T47D (cell line): ENCODE data around the gene RAB6B.

Source experiments
- DNase-seq, 2 experiments: peaks; one replicate each; pipeline versions ENCODE4 v3.0.0 to v3.0.0-alpha.2; 2011 to 2012; ENCODE audit warnings: low read depth in 1 of 2, low spot score in 1 of 2
- JUND ChIP-seq: IDR thresholded peaks from 2 replicates; pipeline ENCODE4 v1.6.1; 2012; ENCODE audit warnings: low read depth
- in situ Hi-C: cut with HindIII; loops from 2 replicates; pipeline ENCODE4 v1.10.0; 2016; ENCODE audit warnings: low sequenced_read_pairs, low pct_unique_long_range_greater_than_20kb

RAB6B gene

DNA sequence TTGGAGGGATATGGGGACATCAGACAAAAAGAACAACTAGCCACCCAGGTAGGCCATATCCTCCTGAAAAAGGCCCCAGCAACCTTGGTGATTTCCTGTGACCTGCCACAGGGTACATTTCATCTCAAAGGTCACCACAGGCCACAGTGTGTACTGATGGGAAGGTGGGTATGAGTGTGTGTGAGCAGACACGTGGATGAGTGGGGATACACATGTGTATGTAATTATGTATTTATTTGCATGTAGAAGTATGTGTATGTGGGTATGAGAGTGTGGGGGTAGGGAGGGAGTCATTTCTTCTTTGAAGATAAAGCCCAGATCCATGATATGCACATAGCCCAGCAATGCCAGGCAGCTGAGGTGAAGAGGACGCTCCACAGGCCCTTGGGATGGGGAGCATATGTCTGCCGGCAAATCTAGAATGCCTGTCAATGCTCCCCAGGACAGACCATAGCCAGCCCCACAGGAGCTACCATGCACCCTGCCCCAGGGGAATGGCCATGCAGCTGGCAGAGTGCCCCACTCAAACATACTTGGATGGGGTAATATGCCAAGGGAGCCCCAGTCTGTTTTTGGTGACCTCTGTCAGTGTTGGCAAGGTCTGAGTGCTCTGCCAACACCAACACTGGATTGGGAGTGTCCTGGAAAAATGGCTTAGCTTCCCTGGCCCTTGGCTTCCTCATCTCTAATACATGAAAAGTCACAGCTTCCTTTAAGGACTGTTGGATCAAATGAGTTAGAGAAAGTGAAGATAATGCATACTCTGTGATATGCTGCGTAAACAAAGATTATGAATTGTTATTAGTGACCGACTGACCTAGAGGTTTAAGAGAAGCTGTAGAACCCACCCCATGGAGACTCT lies 42.4 kb downstream of the RAB6B start:
- TF ChIP-seq JUND = no peak
- no peak for DNase-seq
- in situ Hi-C loops = no loop called here

DNA sequence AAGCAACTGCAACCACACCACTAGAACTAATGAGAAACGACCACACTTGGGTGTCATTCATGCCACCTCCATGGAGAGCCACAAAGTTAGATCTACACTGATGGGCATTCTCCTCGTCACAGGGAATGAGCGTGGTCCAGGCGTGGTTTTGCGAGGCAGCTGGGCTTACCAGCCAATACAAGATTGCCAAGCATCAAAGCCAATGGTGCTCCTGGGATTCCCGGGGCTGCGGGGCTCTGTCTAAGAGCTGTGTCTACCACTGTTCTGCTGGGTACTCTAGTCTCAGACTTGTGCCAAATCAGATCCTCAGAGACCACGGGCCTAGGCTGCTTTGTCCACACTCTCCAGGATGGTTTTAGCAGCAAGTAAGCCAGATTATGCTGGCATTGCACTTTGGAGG lies 43.8 kb downstream of the RAB6B start:
- no peak for TF ChIP-seq JUND
- in situ Hi-C loops = no loop called here
- DNase-seq = no peak

- TF ChIP-seq JUND = no peak
- in situ Hi-C loops = no loop called here
- no peak for DNase-seq
These were observed 44.3 kb downstream of the RAB6B start for GRCh38 chr3:133851266-133851906.

- no peak for TF ChIP-seq JUND
- in situ Hi-C loops = no loop called here
- no peak for DNase-seq
These were observed 45.6 kb downstream of the RAB6B start for GRCh38 chr3:133850034-133850433.

GRCh38 chr3:133849346-133849745 lies 46.3 kb downstream of the RAB6B start:
- TF ChIP-seq JUND = no peak
- DNase-seq = no peak
- in situ Hi-C loops = no loop called here

GRCh38 chr3:133845127-133845526 lies 50.6 kb downstream of the RAB6B start:
- in situ Hi-C loops = no loop called here
- no peak for TF ChIP-seq JUND
- no peak for DNase-seq

- no peak for DNase-seq
- no peak for TF ChIP-seq JUND
- in situ Hi-C loops = no loop called here
These were observed 52.0 kb downstream of the RAB6B start for GRCh38 chr3:133843634-133844033.

GRCh38 chr3:133842158-133842557 lies 53.5 kb downstream of the RAB6B start:
- in situ Hi-C loops = no loop called here
- no peak for TF ChIP-seq JUND
- DNase-seq = no peak

DNA sequence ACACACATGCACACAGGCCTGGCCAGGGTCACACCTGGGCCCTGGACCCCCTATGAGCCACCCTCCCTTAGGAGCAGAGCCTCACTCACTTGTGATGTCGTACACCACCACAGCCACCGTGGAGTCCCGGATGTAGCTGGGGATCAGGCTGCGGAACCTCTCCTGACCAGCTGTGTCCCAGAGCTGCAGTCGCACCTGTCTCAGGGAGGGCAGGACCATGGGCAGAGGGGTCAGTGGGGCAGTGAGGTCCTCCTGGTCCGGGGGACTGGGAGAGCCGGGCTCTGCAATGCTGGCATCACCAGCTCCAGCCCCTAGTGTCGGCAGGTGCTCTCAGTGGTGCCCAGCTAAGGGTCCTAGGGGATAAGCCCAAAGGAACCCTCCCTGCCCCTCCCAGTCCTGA lies 54.5 kb downstream of the RAB6B start:
- TF ChIP-seq JUND = no peak
- no peak for DNase-seq
- in situ Hi-C loops = no loop called here

DNA sequence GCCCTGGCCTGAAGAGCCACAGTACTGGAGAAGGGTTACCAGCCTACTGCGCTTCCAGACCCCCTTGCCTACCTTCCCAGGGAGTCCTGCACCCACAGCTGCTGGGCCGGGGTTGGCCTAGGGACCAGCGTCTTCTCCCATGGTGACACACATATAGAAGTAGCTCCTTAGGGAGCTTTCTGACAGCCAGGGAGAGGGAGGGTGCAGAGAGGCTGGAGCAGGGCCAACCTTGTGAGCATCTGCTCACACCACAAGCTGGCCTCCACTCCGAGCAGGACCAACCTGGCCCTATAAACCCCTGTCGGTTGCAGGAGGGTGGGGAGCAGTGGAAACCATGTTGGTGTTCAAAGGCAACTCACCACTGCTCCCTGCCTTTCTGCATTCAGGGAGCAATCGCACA lies 54.9 kb downstream of the RAB6B start:
- in situ Hi-C loops = no loop called here
- DNase-seq = no peak
- no peak for TF ChIP-seq JUND

GRCh38 chr3:133840055-133840737 lies 55.5 kb downstream of the RAB6B start:
- no peak for DNase-seq
- in situ Hi-C loops = no loop called here
- no peak for TF ChIP-seq JUND

- no peak for TF ChIP-seq JUND
- in situ Hi-C loops = no loop called here
- DNase-seq = no peak
These were observed 56.5 kb downstream of the RAB6B start for GRCh38 chr3:133838916-133839800.
